HG03175 (cell line): ENCODE data around the gene ZC3HAV1L.
"Not testable (repeated sequence)": the region's sequence is repeated elsewhere in the genome, so short reads cannot be mapped to it uniquely, and the experiment has no call there.

Source experiments
- ATAC-seq: cut with Tn5 transposase; IDR thresholded peaks from one replicate; pipeline ENCODE4 v1.9.1; 2021; ENCODE audit warnings: mild to moderate bottlenecking, moderate library complexity; ENCODE audit not compliant: unreplicated experiment

The ZC3HAV1L gene

DNA sequence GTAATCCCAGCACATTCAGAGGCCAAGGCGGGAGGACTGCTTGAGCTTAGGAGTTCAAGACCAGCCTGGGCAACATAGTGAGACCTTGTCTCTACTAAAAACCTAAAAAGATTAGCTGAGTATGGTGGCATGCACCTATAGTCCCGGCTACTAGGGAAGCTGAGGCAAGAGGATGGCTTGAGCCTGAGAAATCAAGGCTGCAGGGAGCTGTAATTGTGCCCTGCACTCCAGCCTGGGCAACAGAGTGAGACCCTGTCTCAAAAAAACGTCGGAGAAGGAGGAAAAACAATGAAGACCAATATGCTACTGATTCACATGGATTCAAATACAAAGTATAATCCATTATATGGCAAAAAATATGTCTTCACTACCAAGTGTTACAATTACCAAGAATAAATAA lies 13.6 kb downstream of the ZC3HAV1L start:
- ATAC-seq = no peak

DNA sequence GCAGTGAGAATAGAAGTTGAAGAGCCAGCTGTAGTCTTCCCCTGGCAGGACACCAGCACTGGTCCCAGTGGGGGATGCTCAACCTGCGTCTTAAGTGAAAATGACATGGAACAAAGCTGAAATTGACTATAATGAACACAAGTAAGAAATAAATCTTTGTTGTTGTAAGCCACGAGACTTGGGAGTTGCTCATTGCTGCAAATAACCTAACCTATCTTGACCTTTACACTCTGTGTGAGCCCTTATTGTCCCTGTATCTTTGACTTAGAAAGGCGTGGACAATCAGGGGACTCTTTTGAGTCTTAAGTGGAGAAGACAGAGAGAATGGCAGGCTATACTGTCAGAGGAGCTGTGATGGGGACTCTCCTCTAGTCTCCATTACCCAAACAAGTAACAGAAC lies 16.9 kb downstream of the ZC3HAV1L start:
- ATAC-seq = no peak

DNA sequence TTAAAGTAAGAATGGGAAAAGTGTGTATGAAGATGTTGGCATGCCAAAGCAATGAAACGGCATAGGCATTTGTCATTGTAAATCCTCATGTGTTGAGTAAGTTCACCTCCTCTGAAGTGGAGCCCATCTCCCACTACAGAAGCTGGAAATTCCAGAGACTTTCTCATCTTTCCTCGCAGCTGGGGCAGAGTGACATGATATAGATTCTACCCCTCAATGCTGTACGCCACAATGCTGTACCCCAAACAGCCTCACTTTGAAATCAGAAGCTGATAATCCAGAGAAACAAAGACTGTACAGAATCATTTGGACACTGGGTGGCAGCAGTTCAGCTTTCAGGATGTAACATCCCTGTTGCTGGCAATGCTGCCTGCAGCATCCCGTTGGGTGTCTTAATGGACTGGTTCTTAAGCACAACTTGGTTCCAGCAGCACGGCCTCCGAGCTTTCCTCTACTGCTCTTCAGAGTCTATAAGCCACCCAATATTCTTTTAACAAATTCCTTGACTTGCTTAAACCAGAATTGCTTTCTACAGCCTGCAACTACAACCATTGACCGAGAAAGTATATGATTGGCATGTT lies 18.8 kb downstream of the ZC3HAV1L start:
- peak; percentile 97 for ATAC-seq

DNA sequence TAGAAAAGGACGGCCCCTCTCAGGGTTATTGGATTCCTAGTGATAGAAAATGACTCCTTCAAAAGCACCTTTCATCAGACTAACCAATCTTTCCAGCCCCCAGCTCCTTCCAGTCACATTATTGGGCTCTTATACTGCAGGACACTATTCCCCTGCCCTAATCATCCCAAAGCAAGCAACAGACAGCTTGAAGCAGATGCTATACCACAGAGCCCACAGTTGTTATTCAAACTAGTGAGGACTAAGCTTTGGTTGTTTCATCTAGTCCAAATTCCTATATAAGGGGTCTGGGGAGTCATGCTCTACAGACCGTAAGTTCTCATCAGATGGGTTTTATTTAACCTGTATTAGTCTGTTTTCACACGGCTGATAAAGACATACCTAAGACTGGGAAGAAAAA lies 24.5 kb downstream of the ZC3HAV1L start:
- ATAC-seq = no peak

DNA sequence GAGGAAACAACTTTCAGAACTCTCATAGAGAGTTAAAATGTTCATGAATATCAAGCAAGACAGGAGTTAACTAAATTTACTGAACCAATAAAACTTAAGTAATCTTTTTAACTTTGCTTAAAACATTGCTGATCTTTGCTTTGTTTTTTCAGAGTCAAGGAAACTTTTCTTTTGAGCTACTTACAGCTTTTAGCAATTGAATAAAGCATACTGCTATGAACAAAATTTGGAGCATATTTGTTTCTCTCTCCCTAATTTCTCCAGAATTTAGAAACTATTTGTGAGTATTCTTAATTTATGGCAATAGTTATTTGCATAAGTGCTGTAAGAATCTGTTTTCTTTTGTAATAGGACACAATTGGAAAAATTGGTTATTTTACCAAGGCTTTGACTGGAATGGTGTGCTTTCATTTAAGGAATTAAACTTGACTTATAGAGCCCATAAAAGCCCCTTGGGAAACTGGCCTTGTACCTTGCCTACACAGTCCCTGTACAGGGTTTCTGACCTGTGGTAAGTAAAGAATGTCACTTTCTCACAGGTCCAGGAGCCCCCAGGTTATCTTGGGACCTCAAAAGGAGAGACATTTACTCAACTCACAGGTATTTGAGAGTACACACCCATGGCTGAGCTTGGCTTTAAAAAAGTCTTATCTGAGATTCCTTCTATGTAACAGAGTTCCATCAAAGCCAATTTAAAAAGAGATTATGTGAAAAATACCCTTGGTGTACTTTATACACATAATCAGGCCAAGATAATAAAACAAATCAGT lies 31.3 kb downstream of the ZC3HAV1L start:
- ATAC-seq = no peak

DNA sequence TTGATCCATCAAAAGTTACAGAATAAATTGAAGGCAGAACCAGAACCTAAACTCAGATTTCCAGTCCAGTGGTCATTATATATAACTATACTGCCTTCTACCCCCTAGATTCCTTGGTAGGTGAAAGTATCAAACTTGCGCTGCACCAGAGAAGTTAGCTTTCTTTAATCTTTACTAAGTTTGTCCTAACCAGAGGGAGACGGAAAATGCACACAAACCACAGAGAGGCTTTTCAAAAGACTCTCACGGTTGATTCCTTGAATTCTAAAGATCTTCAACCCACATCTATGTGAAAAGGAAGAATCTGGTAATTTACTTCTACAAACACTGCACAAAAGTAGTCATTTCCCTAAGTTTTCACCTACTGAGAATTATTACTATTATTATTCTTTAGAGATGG lies 36.4 kb downstream of the ZC3HAV1L start:
- no peak for ATAC-seq

DNA sequence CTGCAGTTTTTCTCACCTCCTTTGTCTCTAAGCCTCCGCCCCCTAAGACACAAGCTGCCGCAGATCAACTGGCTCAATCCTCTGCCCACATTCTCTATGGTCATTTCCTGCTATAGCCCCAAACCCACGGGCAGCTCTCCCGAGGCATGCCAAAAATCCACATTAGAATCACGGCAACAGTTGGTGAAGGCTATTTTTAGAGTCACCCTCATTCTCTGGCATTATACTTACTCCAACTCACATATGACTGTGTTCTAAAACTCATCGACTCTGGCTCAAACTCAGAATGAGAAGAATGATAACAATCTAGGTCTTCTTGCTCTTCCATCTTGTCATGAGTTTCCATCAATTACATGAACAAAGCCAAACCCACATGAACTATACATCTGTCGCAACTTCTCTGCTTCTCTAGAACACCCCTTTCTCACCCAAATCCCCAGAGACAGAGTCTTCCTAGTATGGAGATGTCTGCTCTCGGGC lies 43.8 kb downstream of the ZC3HAV1L start:
- no peak for ATAC-seq

DNA sequence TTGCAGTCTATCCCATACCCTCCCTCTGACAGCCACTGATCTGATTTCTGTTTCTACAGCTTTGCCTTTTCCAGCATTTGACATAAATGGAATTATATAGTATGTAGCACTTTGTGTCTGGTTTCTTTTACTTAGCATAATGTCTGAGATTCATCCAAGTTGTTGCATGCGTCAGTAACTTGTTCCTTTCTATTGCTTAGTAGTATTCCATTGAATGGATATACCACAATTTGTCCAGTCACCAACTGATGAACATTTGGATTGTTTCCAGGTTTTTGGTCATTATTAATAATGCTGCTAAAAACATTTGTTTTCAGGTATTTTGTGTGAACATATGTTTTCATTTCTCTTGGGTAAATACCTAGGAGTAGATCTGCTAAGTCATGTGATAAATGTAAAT lies 48.2 kb downstream of the ZC3HAV1L start:
- ATAC-seq = no peak

DNA sequence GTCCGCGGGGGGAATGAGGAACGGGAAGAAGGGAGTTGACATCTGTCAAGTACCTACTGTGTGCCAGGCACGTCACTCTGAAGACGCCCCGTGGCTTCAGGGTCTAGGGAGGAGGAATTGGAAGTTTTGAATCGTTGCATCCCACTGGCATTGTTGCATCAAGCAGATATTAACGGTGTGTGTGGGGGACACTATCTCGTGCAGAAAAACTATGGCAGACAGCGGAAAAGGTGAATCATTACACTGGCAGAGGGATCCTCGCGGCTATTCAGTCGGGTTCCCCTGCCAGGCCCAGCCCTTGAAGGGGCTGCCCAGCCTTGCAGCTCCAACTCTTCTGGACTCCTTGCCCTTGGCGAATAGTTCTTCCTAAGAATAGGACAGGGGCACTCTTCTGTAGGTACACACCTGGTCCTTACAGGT lies 53.6 kb downstream of the ZC3HAV1L start:
- ATAC-seq = no peak

DNA sequence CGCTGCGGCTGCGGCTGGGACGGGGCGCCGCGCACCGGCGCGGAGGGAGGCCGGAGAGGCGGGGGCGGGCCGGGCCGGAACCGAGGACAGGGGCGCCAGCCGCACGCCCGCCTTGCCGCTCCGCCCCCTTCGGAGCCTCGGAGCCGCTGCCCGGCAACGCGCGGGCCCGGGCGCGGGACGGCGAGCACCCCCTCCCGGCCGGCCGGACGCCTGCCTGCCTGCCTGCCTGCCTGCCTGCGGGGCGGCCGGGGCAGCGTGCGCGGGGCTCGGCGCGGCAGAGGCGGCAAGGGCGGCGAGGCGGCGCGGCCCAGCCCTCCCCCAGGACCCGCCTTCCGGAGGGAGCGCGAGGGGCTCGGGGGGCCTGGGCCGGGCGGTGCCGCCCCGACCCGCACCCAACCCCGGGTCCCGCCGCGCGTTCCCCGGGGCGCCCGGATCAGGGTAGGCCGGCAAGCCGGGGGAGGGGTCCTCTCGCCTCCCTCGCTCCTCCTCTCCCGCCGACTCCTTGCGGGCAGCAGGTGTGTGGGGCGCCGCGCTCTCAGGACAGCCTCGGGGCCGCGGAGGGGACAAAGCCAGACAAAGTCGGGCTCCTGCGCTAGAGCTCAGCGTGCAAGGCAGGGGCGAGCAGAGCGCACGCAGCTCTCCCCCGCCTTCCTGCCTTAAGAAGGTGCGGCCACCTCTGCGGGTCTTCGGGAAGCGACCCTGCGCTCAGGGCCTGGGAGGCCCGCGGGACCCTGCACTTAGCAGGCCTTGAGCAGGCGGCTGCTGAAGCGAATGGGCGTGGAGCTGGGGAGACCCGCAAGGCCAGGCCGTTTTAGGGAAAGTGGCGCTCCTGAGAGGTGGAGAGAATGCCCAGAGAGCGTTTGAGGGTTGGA lies 54.3 kb downstream of the ZC3HAV1L start, which contains the start of gene KIAA1549:
Gene KIAA1549, minus strand, starts transcription at position 58 of the 872 bp plus-strand sequence. CDS start 120 bp downstream, outside the sequence.
- ATAC-seq = peak; percentile 83

DNA sequence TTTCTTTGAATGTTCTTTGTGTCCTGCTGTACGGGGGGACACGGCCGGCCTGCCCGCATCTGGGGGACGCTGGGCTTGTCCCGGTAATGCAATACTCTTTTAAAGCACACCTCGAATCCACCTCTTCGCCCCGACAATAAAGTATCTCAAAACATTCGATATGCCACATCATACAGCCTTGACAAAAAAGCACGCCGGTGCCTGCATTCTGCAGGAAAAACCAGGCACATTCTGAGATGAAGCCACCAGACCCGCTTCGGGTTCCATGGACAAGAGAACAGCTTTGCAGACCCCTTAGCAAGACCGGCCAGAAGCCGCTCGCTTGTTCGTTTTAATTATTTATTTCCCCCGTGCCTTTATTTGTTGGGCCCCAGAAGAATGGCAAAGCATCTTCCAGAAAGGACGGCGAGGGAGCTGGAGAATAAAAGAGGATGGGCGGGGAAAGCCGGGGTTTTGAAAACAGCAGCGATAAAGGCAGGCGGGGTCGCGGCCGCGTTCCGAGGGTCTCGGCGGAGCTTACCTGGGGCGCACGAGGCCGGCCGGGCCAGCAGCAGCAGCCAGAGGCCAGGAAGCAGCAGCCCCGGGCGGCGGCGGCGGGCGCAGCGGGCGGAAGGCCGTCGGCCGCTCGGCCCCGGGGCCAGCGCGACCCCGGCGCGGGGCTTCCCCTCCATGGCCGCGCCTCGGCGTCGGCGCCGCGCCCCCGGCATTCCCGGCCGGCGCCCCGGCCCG lies 55.1 kb downstream of the ZC3HAV1L start:
- ATAC-seq = peak; percentile 46

DNA sequence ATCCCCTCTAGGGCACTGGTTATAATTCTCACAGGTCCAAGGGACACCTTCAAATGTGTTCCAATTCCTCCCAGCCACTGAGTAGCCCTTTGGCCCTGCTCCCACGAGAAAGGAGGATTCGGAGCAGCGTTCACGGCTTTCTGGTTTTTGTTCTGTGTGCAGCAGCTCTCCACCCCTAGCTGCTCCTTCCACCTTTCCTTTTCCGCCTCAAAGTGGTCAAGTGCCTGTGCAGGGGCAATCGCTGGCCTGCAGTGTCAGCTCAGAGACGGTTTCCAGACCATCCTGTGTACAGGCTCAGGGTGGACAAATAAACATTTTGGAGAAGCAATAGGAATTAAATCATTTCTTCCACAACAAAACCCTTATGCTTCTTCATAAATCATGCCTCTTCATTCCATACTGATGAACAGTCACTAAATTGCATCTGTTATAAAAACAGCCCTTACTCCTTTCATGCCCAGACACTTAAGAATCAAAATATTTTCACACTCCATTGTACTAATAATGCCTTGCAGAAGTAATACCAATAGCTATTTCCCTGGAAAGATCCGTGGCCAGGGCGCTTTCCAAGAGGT lies 55.8 kb downstream of the ZC3HAV1L start:
- ATAC-seq = no peak

DNA sequence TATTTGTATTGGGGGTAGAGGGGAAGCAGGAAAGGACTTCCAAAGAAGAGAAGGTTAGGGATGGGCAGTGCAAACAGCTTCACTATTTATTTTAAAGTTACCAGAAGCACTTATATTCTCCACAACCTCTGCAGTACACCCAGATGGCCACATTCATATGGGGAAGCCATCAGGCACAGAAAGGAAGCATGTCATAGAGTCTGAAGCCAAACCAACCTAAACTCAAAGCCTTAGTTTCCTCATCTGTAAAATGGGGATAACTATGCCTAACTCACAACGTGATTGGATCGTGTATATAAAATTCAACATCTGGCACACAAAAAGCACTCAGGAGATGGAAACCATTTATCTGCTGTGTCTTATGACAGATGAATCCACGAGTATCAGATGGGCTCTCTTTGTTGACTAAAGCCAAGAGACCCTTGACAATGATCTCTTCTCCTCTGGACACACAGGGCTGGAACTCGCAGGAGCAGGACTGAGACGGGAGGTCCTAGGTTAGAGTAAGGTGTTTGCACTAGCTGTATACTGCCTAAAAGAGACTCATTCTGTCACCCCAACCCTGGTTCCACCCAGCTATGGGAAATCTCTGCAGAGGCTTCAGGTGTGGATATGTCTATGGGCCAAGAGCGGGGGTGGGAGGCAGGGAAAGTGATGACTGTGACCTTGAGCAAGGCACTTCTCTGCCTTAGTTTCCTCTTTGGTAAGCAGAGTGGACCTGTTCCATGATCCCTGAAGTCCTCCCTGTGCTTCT lies 56.4 kb downstream of the ZC3HAV1L start:
- peak; percentile 46 for ATAC-seq

DNA sequence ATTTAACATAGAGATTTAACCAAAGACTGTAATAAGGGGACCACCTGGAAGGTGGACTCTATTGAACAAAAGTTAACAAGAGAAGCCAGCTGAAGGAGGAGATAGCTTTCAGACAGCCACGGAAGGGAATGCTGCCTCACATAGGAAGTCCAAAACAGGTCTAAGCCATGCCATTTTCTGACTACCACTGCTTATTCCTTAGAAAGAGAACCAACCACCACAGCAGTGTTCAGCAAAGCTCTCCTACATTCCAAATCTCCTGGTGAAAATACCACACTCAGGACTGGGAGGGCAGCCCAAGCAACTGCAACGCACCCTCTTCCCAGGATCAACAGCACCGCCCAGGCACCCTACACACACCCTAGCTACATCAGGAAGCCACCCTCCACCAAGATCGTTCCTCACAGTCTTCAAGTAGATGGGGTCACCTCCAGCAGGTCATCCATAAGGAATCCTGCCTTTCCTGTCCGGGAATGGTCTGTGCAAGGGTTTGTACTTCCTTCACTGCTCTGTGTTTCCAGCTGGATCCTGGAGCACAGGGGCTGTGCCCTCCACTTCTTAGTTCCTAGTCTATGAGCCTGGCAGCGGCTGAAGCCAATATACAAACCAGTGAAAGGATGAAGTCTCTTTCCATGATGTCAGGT lies 57.2 kb downstream of the ZC3HAV1L start:
- ATAC-seq = no peak

DNA sequence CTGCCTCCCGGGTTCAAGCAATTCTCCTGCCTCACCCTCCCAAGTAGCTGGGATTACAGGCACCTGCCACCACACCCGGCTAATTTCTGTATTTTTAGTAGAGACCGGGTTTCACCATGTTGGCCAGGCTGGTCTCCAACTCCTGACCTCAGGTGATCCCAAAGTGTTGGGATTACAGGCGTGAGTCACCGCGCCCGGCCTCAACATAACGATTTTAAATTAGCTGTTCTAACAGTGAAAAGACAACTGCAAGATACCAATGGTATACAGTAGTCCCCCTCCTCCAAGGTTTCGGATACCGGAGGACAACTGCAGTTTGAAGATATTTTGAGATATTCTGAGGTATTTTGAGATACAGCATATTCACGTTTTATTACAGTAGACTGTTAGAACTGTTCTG lies 59.7 kb downstream of the ZC3HAV1L start:
- not testable (repeated sequence) for ATAC-seq
